ENCODE measurements around the gene MEIS2. TPM values are rescaled to one million over a fixed set of nuclear protein-coding genes. Genes with fewer than 3 reads are reported as not detected.

MEIS2 gene
- total and polyA plus RNA-seq, 8 donors: 14.1 to 44.5 (median 36.3) TPM

DNA sequence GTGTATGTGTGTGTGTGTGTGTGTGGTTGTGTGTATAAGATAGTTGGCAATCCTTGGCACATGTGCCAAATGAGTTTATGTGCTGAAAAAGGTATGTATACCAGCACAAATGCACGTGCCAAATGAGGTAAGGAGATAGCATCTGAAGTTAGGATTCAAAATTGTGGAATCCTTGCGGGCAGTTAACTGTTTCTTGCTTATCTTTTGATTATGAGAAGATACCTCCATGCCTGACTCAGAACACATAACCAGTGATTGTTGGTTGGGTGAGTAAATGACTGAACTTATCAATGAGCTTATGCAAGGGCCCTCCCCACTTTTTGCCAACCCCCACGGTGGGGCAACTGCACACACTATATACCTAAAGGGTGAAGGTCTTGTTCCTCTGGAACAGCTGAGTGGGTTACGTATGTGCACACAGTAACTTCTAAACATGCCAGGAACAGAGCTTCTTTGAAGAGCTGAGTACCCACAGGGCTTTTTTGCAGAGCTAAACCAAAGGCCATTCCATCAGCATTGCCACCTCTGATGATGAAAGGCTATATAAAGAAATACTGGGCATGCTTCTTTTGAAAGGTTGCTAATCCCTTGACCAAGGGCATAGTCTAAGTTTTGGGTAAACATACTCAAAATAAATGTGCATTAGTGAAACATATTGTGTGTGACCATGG is 60.1 kb downstream of the MEIS2 start:
- Histone ChIP-seq H3K27me3 (no peaks in the 10 kb centered on the region), H3K36me3 (no peaks in the 10 kb centered on the region), H3K4me1 (no peaks in the 10 kb centered on the region), H3K9me3 (no peaks in the 10 kb centered on the region), H3K27ac (no peak overlapping the region), H3K4me3 (no peak overlapping the region)
- TF ChIP-seq, protein P1, sequence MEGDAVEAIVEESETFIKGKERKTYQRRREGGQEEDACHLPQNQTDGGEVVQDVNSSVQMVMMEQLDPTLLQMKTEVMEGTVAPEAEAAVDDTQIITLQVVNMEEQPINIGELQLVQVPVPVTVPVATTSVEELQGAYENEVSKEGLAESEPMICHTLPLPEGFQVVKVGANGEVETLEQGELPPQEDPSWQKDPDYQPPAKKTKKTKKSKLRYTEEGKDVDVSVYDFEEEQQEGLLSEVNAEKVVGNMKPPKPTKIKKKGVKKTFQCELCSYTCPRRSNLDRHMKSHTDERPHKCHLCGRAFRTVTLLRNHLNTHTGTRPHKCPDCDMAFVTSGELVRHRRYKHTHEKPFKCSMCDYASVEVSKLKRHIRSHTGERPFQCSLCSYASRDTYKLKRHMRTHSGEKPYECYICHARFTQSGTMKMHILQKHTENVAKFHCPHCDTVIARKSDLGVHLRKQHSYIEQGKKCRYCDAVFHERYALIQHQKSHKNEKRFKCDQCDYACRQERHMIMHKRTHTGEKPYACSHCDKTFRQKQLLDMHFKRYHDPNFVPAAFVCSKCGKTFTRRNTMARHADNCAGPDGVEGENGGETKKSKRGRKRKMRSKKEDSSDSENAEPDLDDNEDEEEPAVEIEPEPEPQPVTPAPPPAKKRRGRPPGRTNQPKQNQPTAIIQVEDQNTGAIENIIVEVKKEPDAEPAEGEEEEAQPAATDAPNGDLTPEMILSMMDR (IDR thresholded peaks at IDR 0.05): no peak
- ATAC-seq (no peak), DNase-seq (no peak)
- intact Hi-C loops (cut with DNase I): no loop called here

DNA sequence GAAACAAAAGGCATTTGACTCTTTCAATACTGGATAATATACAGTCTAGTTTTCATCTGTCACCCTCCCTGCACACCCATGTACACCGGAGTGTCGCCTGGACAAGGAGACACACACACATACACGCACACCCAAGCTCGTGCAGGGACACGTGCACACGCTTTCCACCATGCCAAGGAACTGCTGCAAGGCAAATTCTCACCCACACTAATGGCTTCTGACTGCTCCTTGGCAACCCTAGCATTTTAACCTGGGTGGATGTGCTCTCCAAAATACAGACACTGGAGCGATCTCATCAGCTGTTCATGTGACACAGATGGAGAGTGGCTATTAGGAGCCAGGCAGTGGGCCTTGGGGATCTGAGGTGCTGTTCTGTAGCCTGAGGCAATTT is 61.6 kb downstream of the MEIS2 start:
- H3K9me3 ChIP-seq: no peaks in the 10 kb centered on the region
- no peaks in the 10 kb centered on the region for H3K36me3 ChIP-seq
- no peaks in the 10 kb centered on the region for H3K27me3 ChIP-seq
- no peaks in the 10 kb centered on the region for H3K4me1 ChIP-seq
- H3K4me3 ChIP-seq: no peak overlapping the region
- H3K27ac ChIP-seq: no peak overlapping the region
- ATAC-seq (no peak), DNase-seq (no peak)
- intact Hi-C loops (cut with DNase I): no loop called here
- TF ChIP-seq, protein P1 (IDR thresholded peaks at IDR 0.05): no peak

DNA sequence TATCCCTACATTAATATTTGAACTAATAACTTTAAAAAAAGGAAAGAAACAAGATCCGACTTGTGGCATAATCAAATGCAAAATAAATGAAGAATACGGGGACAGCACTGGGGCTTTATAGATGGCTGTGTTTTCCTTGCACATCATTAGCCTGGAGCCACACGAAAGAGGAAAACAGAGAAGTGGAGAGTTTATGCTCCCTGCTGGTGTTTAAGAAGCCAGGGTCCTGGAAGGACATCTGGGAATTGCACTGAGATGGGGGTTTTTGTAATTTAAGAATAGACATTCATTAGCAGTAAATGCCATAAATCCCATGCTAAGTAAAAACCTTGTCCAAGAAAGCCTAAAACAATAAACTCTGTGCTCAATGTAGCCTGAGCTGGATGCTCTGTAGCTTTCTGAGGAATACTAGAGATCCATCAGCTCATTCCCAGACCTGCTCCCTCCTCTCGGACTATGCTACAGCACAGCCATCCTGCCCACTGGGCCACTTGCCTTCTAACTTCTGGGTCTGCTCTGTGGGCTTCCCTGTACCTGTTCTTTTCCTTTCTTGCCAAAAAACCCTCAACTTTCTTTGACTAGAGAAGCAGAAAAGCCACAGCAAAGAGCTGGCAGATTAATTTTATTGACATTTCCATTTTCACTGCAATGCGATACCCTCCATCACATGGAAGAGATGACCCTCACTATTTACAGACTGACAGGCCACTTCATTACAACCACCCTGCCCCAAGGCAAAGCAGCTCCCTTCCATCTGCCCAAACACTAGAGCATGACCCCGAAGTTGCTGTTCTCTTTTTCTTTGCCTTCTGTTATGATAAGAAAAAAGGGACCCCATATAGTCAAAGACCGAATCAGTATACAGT is 62.3 kb downstream of the MEIS2 start:
- H3K27ac ChIP-seq: no peak overlapping the region
- H3K9me3 ChIP-seq: no peaks in the 10 kb centered on the region
- H3K4me3 ChIP-seq: no peak overlapping the region
- no peaks in the 10 kb centered on the region for H3K36me3 ChIP-seq
- DNase-seq (no peak), ATAC-seq (no peak)
- H3K27me3 ChIP-seq: no peaks in the 10 kb centered on the region
- TF ChIP-seq, protein P1 (IDR thresholded peaks at IDR 0.05): no peak
- intact Hi-C loops (cut with DNase I): no loop called here
- no peaks in the 10 kb centered on the region for H3K4me1 ChIP-seq

DNA sequence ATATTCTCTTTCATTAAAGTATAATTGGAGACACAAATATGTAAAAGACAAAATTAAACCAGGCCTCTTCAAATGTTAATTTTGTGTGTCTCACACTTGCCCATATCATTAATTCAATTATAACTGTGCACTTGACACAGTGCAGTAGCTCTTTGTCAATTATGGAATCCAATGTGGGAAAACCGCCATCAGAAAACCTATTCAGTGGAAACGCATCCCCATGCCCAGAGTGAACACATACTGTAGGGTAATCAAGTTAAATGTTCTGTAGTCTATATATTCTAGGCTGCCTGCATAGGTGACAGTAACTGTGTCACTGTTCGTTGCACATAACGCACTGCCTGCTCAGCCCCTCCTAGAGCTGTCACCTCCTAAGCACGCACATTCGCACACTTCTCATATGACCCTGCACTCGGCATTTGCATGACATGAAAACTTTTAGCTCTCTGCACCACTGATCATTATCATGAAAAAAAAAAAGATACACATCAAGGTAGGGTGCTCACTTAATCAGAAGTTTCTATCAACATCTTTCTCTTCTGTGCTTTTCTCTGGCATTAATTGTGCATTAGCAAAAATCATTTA is 63.2 kb downstream of the MEIS2 start:
- intact Hi-C loops (cut with DNase I): no loop called here
- no peak for ATAC-seq
- no peaks in the 10 kb centered on the region for H3K4me1 ChIP-seq

More for the DNA sequence above, 63.2 kb downstream of the MEIS2 start:
- no peak overlapping the region for H3K4me3 ChIP-seq
- H3K27me3 ChIP-seq: no peaks in the 10 kb centered on the region
- DNase-seq: no peak
- H3K9me3 ChIP-seq: no peaks in the 10 kb centered on the region
- H3K27ac ChIP-seq: no peak overlapping the region
- H3K36me3 ChIP-seq: no peaks in the 10 kb centered on the region
- TF ChIP-seq, protein P1 (IDR thresholded peaks at IDR 0.05): no peak
